Neural cell (in vitro differentiated cells): Measurements from ENCODE around the gene IQSEC1. TPM values are rescaled to one million over a fixed set of nuclear protein-coding genes. Genes with fewer than 3 reads are reported as not detected.

ENCODE experiments used
- H2AFZ ChIP-seq: fragments of 200-600, 300-800 bp; sonication (generic), shearing (Covaris generic); 2 replicates; pipeline ENCODE4 v1.6.0; 2014; ENCODE audit warnings: low read depth, mild to moderate bottlenecking, antibody characterized with exemption, low read length, moderate library complexity
- H3F3A ChIP-seq: fragments of 200-600 bp; shearing (Covaris generic); 2 replicates; pipeline ENCODE4 v1.6.1; 2016; ENCODE audit warnings: mild to moderate bottlenecking, moderate library complexity, mixed read lengths, antibody characterized with exemption, low read length; ENCODE audit not compliant: insufficient read depth, poor library complexity, severe bottlenecking
- H3K27ac ChIP-seq: fragments of 200-600, 300-800 bp; sonication (generic), shearing (Covaris generic); 2 replicates; pipeline ENCODE4 v1.5.1; 2014; ENCODE audit warnings: mild to moderate bottlenecking, low read length, moderate library complexity
- H3K27me3 ChIP-seq: fragments of 300-800, 200-600 bp; sonication (generic), shearing (Covaris generic); 2 replicates; pipeline ENCODE4 v1.6.0; 2014; ENCODE audit warnings: mild to moderate bottlenecking, low read depth, low read length, moderate library complexity; ENCODE audit not compliant: insufficient read depth
- H3K36me3 ChIP-seq: fragments of 300-800, 200-600 bp; sonication (generic), shearing (Covaris generic); 2 replicates; pipeline ENCODE4 v1.5.1; 2014; ENCODE audit warnings: mild to moderate bottlenecking, antibody characterized with exemption, low read length, moderate library complexity; ENCODE audit not compliant: insufficient read depth
- H3K4me2 ChIP-seq: fragments of 300-800, 200-600 bp; sonication (generic), shearing (Covaris generic); 2 replicates; pipeline ENCODE4 v1.6.0; 2014; ENCODE audit warnings: mild to moderate bottlenecking, low read length
- H3K4me3 ChIP-seq: fragments of 300-800, 200-600 bp; sonication (generic), shearing (Covaris generic); 2 replicates; pipeline ENCODE4 v1.5.1; 2014; ENCODE audit warnings: mild to moderate bottlenecking, low read length, moderate library complexity
- H3K79me2 ChIP-seq: fragments of 200-600 bp; shearing (Covaris generic); replicated peaks from 2 replicates; pipeline ENCODE4 v1.6.0; 2014; ENCODE audit warnings: mild to moderate bottlenecking, low read length, moderate library complexity; ENCODE audit not compliant: insufficient read depth
- H3K9ac ChIP-seq: fragments of 300-800, 200-600 bp; sonication (generic), shearing (Covaris generic); 2 replicates; pipeline ENCODE4 v1.6.1; 2016; ENCODE audit warnings: mild to moderate bottlenecking, low read length, mixed read lengths
- H3K9me2 ChIP-seq: fragments of 200-600 bp; shearing (Covaris generic); 2 replicates; pipeline ENCODE4 v1.6.1; 2016; ENCODE audit warnings: mild to moderate bottlenecking, low read length, mixed read lengths; ENCODE audit not compliant: insufficient read depth
- H3K9me3 ChIP-seq: fragments of 200-600, 300-800 bp; sonication (generic), shearing (Covaris generic); 2 replicates; pipeline ENCODE4 v1.6.1; 2016; ENCODE audit warnings: mild to moderate bottlenecking, mixed run types, low read length, moderate library complexity, mixed read lengths
- H4K20me1 ChIP-seq: fragments of 200-600 bp; shearing (Covaris generic); 2 replicates; pipeline ENCODE4 v1.6.1; 2016; ENCODE audit warnings: mild to moderate bottlenecking, mixed run types; ENCODE audit not compliant: insufficient read depth
- EP300 ChIP-seq: fragments of 450-650 bp; conservative IDR thresholded peaks from 2 replicates; pipeline ENCODE4 v1.6.1; 2014; ENCODE audit warnings: antibody characterized with exemption, mild to moderate bottlenecking, moderate library complexity; ENCODE audit not compliant: poor library complexity, severe bottlenecking
- EZH2 ChIP-seq: fragments of 200-600, 300-800 bp; shearing (Covaris generic), sonication (generic); IDR thresholded peaks from 2 replicates; pipeline ENCODE4 v1.6.1; 2014; ENCODE audit warnings: antibody characterized with exemption, low read length, borderline replicate concordance, mild to moderate bottlenecking; ENCODE audit not compliant: insufficient read depth, poor library complexity, severe bottlenecking
- MXI1 ChIP-seq: fragments of 450-650 bp; conservative IDR thresholded peaks from 2 replicates; pipeline ENCODE4 v1.6.1; 2014; ENCODE audit warnings: antibody characterized with exemption, mild to moderate bottlenecking; ENCODE audit not compliant: poor library complexity, severe bottlenecking
- POLR2AphosphoS5 ChIP-seq: IDR thresholded peaks from 2 replicates; pipeline ENCODE4 v1.6.1; 2012
- RAD21 ChIP-seq: fragments of 450-650 bp; conservative IDR thresholded peaks from 2 replicates; pipeline ENCODE4 v1.6.1; 2014; ENCODE audit warnings: antibody characterized with exemption, mild to moderate bottlenecking, moderate library complexity
- SMC3 ChIP-seq: fragments of 450-650 bp; conservative IDR thresholded peaks from 2 replicates; pipeline ENCODE4 v1.6.1; 2014; ENCODE audit warnings: antibody characterized with exemption, mild to moderate bottlenecking, moderate library complexity; ENCODE audit not compliant: poor library complexity
- TAF1 ChIP-seq: IDR thresholded peaks from 2 replicates; pipeline ENCODE4 v1.6.1; 2012; ENCODE audit warnings: low read depth
- polyA plus RNA-seq: library from polyadenylated mRNA; depleted of rRNA; stranded (reverse); fragments of >200 nt; gene quantifications from 2 replicates; pipeline ENCODE4 v1.2.3, GENCODE V29; 2014
- TF ChIP-seq, protein P1 (sequence below): IDR thresholded peaks from 2 replicates; pipeline ENCODE4 v1.6.1; 2012; ENCODE audit warnings: borderline replicate concordance
- TF ChIP-seq, protein P2 (sequence below): fragments of 450-650 bp; IDR thresholded peaks from 2 replicates; pipeline ENCODE4 v1.5.1; 2014; ENCODE audit warnings: antibody characterized with exemption, mild to moderate bottlenecking, moderate library complexity; ENCODE audit not compliant: poor library complexity, severe bottlenecking

Gene IQSEC1
- polyA plus RNA-seq, 1 donor from 2014 or later, result 6.0 TPM

DNA sequence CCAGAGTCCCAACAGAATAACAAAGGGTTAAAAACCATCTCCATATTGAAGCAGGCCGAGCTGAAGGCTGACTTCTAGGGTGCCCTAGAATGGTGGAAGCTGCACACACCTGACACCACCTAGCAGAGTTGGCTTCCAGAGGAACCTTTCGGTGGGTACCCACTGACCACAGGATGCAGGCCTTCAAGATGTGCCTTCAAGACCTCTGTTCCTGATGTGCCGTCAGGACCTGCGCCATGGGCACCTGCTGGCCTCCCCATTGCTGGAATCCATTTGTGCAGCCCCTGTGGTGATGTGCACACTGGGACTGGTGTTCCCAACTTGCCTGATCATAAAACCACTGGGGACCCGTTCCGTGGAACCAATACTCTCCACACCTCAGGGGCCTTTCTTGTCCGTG lies 196.2 kb downstream of the IQSEC1 start:
- H2AFZ ChIP-seq, result no peak overlapping the region
- H3K4me3 ChIP-seq, result no peak overlapping the region
- TF ChIP-seq, protein P1, sequence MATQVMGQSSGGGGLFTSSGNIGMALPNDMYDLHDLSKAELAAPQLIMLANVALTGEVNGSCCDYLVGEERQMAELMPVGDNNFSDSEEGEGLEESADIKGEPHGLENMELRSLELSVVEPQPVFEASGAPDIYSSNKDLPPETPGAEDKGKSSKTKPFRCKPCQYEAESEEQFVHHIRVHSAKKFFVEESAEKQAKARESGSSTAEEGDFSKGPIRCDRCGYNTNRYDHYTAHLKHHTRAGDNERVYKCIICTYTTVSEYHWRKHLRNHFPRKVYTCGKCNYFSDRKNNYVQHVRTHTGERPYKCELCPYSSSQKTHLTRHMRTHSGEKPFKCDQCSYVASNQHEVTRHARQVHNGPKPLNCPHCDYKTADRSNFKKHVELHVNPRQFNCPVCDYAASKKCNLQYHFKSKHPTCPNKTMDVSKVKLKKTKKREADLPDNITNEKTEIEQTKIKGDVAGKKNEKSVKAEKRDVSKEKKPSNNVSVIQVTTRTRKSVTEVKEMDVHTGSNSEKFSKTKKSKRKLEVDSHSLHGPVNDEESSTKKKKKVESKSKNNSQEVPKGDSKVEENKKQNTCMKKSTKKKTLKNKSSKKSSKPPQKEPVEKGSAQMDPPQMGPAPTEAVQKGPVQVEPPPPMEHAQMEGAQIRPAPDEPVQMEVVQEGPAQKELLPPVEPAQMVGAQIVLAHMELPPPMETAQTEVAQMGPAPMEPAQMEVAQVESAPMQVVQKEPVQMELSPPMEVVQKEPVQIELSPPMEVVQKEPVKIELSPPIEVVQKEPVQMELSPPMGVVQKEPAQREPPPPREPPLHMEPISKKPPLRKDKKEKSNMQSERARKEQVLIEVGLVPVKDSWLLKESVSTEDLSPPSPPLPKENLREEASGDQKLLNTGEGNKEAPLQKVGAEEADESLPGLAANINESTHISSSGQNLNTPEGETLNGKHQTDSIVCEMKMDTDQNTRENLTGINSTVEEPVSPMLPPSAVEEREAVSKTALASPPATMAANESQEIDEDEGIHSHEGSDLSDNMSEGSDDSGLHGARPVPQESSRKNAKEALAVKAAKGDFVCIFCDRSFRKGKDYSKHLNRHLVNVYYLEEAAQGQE, result no peak
- TF ChIP-seq EP300 (no peak), SMC3 (no peak), MXI1 (no peak), RAD21 (no peak), POLR2AphosphoS5 (no peak), TAF1 (no peak), EZH2 (no peak)
- TF ChIP-seq, protein P2, sequence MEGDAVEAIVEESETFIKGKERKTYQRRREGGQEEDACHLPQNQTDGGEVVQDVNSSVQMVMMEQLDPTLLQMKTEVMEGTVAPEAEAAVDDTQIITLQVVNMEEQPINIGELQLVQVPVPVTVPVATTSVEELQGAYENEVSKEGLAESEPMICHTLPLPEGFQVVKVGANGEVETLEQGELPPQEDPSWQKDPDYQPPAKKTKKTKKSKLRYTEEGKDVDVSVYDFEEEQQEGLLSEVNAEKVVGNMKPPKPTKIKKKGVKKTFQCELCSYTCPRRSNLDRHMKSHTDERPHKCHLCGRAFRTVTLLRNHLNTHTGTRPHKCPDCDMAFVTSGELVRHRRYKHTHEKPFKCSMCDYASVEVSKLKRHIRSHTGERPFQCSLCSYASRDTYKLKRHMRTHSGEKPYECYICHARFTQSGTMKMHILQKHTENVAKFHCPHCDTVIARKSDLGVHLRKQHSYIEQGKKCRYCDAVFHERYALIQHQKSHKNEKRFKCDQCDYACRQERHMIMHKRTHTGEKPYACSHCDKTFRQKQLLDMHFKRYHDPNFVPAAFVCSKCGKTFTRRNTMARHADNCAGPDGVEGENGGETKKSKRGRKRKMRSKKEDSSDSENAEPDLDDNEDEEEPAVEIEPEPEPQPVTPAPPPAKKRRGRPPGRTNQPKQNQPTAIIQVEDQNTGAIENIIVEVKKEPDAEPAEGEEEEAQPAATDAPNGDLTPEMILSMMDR, result no peak

DNA sequence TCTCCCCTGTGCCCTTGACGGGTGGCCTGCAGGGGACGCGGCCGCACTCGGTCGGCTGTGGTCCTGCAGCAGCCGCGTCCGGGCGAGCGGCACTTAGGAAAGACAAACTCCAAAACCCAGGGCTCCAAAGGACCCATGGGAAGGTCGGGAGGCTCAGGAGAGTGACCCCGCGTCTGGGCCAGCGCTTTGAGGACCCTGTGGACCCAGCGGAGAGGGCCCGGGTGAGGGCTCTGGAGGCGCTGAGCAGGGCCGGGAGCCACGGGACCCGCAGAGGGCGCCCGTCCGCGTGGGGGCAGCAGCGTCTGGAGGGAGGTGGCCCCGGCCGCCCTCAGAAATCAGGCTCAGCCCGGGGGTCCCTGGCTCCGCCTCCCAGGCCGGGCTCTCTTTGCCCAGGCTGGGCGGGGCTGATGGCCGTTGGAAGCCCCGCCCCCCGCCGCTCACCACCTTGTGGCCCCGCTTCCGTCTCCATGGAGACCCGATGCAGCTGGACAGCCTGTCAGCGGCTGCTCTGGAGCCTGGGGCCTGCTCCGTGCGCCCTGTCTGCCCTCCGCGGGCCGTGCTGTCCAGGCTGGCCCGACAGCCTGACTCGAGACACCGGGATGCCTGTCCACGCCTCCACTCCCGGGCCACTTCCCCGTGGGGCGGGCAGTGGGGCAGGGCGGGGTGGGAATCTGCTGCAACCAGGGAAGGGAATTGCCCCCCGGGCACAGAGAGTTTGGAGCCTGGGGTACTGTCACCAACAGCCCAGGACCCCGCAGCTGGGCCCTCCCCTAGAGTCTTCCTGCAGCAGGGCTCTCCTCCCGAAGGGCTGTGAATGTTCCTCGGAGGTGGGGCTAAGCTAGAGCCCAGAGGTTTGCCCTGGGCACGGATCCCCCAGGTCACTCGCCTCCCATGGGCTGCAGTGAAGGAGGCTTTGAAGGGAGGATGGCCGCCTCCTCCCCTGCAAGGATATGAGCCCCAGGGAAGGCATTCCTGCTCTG lies 197.1 kb downstream of the IQSEC1 start:
- no peak overlapping the region for H2AFZ ChIP-seq
- no peaks in the 10 kb centered on the region for H3K27me3 ChIP-seq
- H3F3A ChIP-seq, result no peaks in the 10 kb centered on the region
- H3K27ac ChIP-seq, result no peak overlapping the region
- H3K4me3 ChIP-seq, result no peak overlapping the region
- H3K9me3 ChIP-seq, result no peaks in the 10 kb centered on the region
- no peak overlapping the region for H3K9ac ChIP-seq
- H3K36me3 ChIP-seq, result no peaks in the 10 kb centered on the region
- no peak for TF ChIP-seq EZH2
- TF ChIP-seq TAF1, result no peak
- TF ChIP-seq, protein P2, result no peak
- TF ChIP-seq, protein P1, result no peak
- TF ChIP-seq SMC3, result no peak
- TF ChIP-seq POLR2AphosphoS5, result no peak
- TF ChIP-seq EP300, result no peak
- TF ChIP-seq RAD21, result no peak
- H3K9me2 ChIP-seq, result no peaks in the 10 kb centered on the region
- no peak overlapping the region for H3K4me2 ChIP-seq
- H3K79me2 ChIP-seq, result no peaks in the 10 kb centered on the region
- H4K20me1 ChIP-seq, result no peaks in the 10 kb centered on the region

More for the DNA sequence above, 196.2 kb downstream of the IQSEC1 start:
- no peak overlapping the region for H3K27ac ChIP-seq
- H3K9ac ChIP-seq, result no peak overlapping the region
- no peaks in the 10 kb centered on the region for H3F3A ChIP-seq
- H3K9me3 ChIP-seq, result no peaks in the 10 kb centered on the region
- no peaks in the 10 kb centered on the region for H3K79me2 ChIP-seq
- H4K20me1 ChIP-seq, result no peaks in the 10 kb centered on the region
- no peaks in the 10 kb centered on the region for H3K27me3 ChIP-seq
- H3K4me2 ChIP-seq, result no peak overlapping the region
- no peaks in the 10 kb centered on the region for H3K9me2 ChIP-seq
- no peaks in the 10 kb centered on the region for H3K36me3 ChIP-seq
